ENCODE results near the gene ACACA. TPM values are rescaled to one million over a fixed set of nuclear protein-coding genes. Genes with fewer than 3 reads are reported as not detected.

ACACA gene
- total and polyA plus RNA-seq, 3 experiments from 2014 or later: 7.5 to 51.1 (median 41.3) TPM

DNA sequence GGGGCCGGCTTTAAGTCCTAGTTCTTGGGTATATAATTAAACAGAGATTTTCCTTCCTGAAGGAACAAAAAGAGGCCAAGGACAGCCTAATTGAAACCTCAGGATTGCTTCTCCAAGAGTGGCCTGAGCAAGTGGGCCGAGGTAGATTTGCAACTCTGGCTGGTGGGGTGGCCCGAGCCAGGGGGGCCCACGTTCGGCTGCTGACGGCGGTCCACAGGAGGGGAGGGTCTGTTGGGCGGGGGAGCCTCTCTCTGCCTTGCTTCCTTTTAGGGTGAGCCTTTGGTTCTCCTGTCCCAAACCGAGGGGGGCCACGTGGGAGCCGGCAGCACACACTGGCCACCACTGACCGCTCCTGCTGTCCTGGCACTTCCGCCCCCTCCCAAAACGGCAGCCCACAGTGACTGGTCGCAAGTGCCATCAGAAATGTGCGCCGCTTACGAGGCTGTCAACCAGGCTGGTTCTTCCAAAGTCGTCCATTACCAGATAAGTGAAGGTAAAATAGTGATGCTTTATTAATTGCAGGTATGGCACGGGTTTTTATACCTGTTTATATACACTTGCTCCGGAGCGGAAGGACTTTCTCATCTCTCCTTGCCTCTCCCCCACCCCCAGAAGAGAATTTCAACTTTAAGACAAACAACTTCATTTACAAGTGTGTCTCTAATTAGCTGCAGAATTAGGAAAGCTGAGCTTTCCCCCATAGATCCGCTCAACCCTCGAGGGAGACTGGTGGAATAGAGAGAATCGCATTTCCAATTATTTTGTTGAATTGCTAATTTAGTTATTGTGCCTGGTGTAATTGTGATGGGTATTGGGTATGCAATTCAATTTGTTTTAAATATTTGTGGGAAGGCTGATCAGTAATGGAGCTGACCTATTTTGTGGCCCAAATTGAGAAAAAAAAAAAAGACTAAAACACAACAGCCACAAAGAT is 340.0 kb downstream of the ACACA start:
- Mint-ChIP-seq H3K4me3 (no peak overlapping the region), H3K4me1 (no peaks in the 10 kb centered on the region), H3K36me3 (no peaks in the 10 kb centered on the region), H3K9me3 (no peaks in the 10 kb centered on the region), H3K27me3 (peaks cover 3% of the 10 kb centered on the region in 2 donors), H3K27ac (peak overlapping the region in 2 of 8 donors; percentile 12 to 47)
- no peak for DNase-seq
- Histone ChIP-seq H3K27me3 (ENCODE audit: insufficient read depth, low read length, poor library complexity, severe bottlenecking) (no peaks in the 10 kb centered on the region), H3K4me3 (ENCODE audit: low read length) (no peak overlapping the region), H3K4me1 (ENCODE audit: insufficient read depth, low read length) (no peaks in the 10 kb centered on the region), H3K9me3 (ENCODE audit: low read length) (no peaks in the 10 kb centered on the region), H3K36me3 (ENCODE audit: insufficient read depth, low read length) (no peaks in the 10 kb centered on the region), H3K27ac (ENCODE audit: low read depth, low read length) (no peak overlapping the region)
- ChIA-PET POLR2A (no interaction called here), CTCF (interaction anchor here (1.7 kb wide), 1 partner anchor 19 kb away, joined by 10 read pairs; no protein-coding TSS in a partner anchor)

DNA sequence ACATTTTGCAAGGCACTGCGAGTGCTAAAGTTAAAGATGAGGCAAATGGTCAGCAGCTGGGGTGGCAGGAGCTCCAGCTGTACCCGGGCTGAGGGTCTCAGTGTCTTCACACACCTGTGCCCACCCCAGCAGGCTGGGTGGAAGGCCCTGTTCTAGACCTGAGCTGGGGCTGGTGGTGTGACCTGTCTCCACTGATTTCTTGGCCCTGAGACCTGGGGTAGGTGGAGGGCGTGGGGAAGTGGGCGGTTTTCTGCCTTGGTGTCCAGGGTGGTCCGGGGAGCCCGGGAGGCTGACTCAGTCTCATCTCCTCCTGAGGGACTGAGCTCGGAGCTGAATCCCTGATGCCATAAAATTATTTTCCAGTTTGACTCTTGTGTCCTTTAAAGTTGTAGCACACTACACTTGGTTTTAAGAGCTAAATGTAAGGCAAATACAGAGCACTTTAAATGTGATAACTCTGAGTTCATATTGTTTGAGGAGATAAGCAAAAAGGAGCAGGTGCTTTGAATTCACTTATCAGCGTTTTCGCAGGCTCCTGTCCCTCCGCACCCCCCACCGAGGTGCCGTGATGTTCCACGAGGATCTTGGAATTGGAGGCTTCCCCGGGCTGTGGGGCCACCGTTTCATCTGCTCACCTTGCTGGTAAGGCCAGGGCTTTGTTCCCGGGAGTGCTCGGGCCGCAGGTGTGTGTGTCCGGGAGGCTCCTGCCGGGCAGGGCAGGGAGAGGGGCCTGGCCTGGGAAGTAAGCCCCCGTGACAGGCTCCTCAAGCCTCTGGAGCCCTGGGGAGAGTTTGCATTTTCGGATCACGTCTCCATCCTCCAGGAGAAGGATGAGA is 340.9 kb downstream of the ACACA start:
- Mint-ChIP-seq H3K9me3 (no peaks in the 10 kb centered on the region), H3K4me3 (no peak overlapping the region), H3K27ac (peak overlapping the region in 1 of 8 donors; percentile 77), H3K27me3 (peaks cover 3% of the 10 kb centered on the region in 2 donors), H3K4me1 (no peaks in the 10 kb centered on the region), H3K36me3 (no peaks in the 10 kb centered on the region)
- Histone ChIP-seq H3K9me3 (ENCODE audit: low read length) (no peaks in the 10 kb centered on the region), H3K27me3 (ENCODE audit: insufficient read depth, low read length, poor library complexity, severe bottlenecking) (no peaks in the 10 kb centered on the region), H3K27ac (ENCODE audit: low read depth, low read length) (no peak overlapping the region), H3K4me1 (ENCODE audit: insufficient read depth, low read length) (no peaks in the 10 kb centered on the region), H3K36me3 (ENCODE audit: insufficient read depth, low read length) (no peaks in the 10 kb centered on the region), H3K4me3 (ENCODE audit: low read length) (no peak overlapping the region)
- ChIA-PET POLR2A (no interaction called here), CTCF (no interaction called here)
- DNase-seq: no peak

DNA sequence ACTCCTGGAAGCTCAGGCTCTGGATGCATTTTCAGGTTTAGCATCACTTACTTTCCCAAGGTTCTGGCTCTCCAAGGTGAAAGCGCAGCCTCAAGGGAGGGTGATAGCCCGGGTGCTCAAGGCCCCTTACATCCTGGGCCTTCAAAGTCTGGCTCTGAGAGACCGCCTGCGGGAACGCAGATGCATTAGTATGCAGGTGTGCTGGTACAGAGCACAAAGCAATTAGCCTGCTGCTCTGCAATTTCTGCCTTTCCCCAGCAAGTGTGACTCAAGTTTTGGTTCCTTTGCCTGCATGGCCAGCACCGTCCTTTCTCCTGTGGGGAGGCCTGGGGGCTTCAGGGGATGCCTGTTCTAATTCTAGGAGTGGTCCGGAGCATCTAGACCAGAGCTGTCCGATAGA is 341.7 kb downstream of the ACACA start:
- Histone ChIP-seq H3K27ac (ENCODE audit: low read depth, low read length) (no peak overlapping the region), H3K4me1 (ENCODE audit: insufficient read depth, low read length) (no peaks in the 10 kb centered on the region), H3K4me3 (ENCODE audit: low read length) (no peak overlapping the region), H3K9me3 (ENCODE audit: low read length) (no peaks in the 10 kb centered on the region), H3K36me3 (ENCODE audit: insufficient read depth, low read length) (no peaks in the 10 kb centered on the region), H3K27me3 (ENCODE audit: insufficient read depth, low read length, poor library complexity, severe bottlenecking) (no peaks in the 10 kb centered on the region)
- Mint-ChIP-seq H3K4me1 (no peaks in the 10 kb centered on the region), H3K36me3 (no peaks in the 10 kb centered on the region), H3K4me3 (no peak overlapping the region), H3K27ac (peak overlapping the region in 2 of 8 donors; percentile 56 to 77), H3K9me3 (no peaks in the 10 kb centered on the region), H3K27me3 (peaks cover 3% of the 10 kb centered on the region in 2 donors)
- ChIA-PET POLR2A (no interaction called here), CTCF (no interaction called here)
- no peak for DNase-seq

DNA sequence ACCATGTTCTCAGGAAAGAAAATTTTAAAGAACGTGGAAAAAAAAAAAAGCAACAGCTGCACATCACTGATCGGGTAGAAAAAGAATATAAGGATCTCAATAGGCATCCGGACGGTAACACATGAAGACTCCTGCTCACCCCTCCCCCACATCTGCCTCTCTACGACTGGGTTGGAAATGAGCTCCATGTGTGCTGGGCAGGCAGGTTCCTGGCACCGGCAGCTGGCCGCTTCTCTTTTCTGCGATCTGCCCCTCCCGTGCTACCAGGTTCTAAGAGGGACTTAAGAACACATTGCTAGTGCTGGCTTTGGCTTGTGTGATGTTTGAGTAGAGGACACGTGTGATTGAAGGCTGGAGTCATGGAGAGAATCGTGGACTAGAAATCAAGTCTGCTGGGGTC is 342.4 kb downstream of the ACACA start:
- no peak overlapping the region for H3K27ac ChIP-seq (ENCODE audit: low read depth, low read length)
- Mint-ChIP-seq H3K9me3 (no peaks in the 10 kb centered on the region), H3K27me3 (peaks cover 1 to 3% of the 10 kb centered on the region in 2 donors), H3K4me3 (no peak overlapping the region), H3K4me1 (no peaks in the 10 kb centered on the region), H3K27ac (peak overlapping the region in 2 of 8 donors; percentile 2 to 9), H3K36me3 (no peaks in the 10 kb centered on the region)
- ChIA-PET POLR2A (no interaction called here), CTCF (no interaction called here)
- no peaks in the 10 kb centered on the region for H3K4me1 ChIP-seq (ENCODE audit: insufficient read depth, low read length)
- H3K4me3 ChIP-seq (ENCODE audit: low read length): no peak overlapping the region
- no peaks in the 10 kb centered on the region for H3K9me3 ChIP-seq (ENCODE audit: low read length)
- no peaks in the 10 kb centered on the region for H3K36me3 ChIP-seq (ENCODE audit: insufficient read depth, low read length)
- DNase-seq: no peak
- H3K27me3 ChIP-seq (ENCODE audit: insufficient read depth, low read length, poor library complexity, severe bottlenecking): no peaks in the 10 kb centered on the region

DNA sequence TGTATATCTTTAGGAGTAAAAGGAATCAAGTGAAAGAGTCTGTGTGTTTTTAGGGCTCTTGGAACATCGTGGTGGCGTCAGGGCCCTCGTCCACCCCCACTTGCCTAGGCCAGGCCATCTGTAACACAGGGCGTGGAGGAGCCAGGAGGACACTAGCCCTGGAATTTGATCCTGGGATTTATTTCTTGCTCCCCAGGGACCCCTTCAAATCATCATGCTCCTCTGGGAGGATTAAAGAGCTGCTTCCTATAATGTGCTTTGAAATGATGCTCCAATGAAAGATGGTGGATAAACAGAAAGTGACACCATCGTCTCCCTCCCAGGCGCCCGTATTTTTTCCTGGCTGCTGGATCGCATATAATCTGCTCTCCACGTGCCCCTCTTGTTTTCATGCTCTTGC is 344.6 kb downstream of the ACACA start:
- H3K27me3 Mint-ChIP-seq: peaks cover 0 to 3% of the 10 kb centered on the region in 2 donors
- ChIA-PET POLR2A (no interaction called here), CTCF (no interaction called here)
- H3K36me3 Mint-ChIP-seq: peaks cover 4 to 8% (median 5%) of the 10 kb centered on the region in 3 donors
- H3K4me3 Mint-ChIP-seq: no peak overlapping the region
- Histone ChIP-seq H3K9me3 (ENCODE audit: low read length) (no peaks in the 10 kb centered on the region), H3K4me1 (ENCODE audit: insufficient read depth, low read length) (no peaks in the 10 kb centered on the region), H3K27me3 (ENCODE audit: insufficient read depth, low read length, poor library complexity, severe bottlenecking) (no peaks in the 10 kb centered on the region), H3K27ac (ENCODE audit: low read depth, low read length) (no peak overlapping the region), H3K36me3 (ENCODE audit: insufficient read depth, low read length) (peaks cover under 1% of the 10 kb centered on the region), H3K4me3 (ENCODE audit: low read length) (no peak overlapping the region)
- no peaks in the 10 kb centered on the region for H3K4me1 Mint-ChIP-seq
- no peak for DNase-seq
- no peaks in the 10 kb centered on the region for H3K9me3 Mint-ChIP-seq
- H3K27ac Mint-ChIP-seq: peak overlapping the region in 3 of 8 donors; percentile 40 to 66 (median 64)

GRCh38 chr17:37060928-37061327 is 345.7 kb downstream of the ACACA start:
- no peak overlapping the region for H3K27ac ChIP-seq (ENCODE audit: low read depth, low read length)
- DNase-seq: no peak
- Mint-ChIP-seq H3K4me1 (no peaks in the 10 kb centered on the region), H3K4me3 (no peak overlapping the region), H3K9me3 (no peaks in the 10 kb centered on the region), H3K27ac (peak overlapping the region in 1 of 8 donors; percentile 37), H3K36me3 (peaks cover 10 to 19% (median 12%) of the 10 kb centered on the region in 3 donors), H3K27me3 (no peaks in the 10 kb centered on the region)
- no peaks in the 10 kb centered on the region for H3K4me1 ChIP-seq (ENCODE audit: insufficient read depth, low read length)
- peaks cover 5% of the 10 kb centered on the region for H3K36me3 ChIP-seq (ENCODE audit: insufficient read depth, low read length)
- no peak overlapping the region for H3K4me3 ChIP-seq (ENCODE audit: low read length)
- no peaks in the 10 kb centered on the region for H3K9me3 ChIP-seq (ENCODE audit: low read length)
- ChIA-PET POLR2A (no interaction called here), CTCF (no interaction called here)
- H3K27me3 ChIP-seq (ENCODE audit: insufficient read depth, low read length, poor library complexity, severe bottlenecking): no peaks in the 10 kb centered on the region

- Histone ChIP-seq H3K27ac (ENCODE audit: low read depth, low read length) (no peak overlapping the region), H3K27me3 (ENCODE audit: insufficient read depth, low read length, poor library complexity, severe bottlenecking) (no peaks in the 10 kb centered on the region), H3K4me1 (ENCODE audit: insufficient read depth, low read length) (no peaks in the 10 kb centered on the region), H3K9me3 (ENCODE audit: low read length) (no peaks in the 10 kb centered on the region), H3K36me3 (ENCODE audit: insufficient read depth, low read length) (peaks cover 8% of the 10 kb centered on the region), H3K4me3 (ENCODE audit: low read length) (no peak overlapping the region)
- Mint-ChIP-seq H3K27me3 (no peaks in the 10 kb centered on the region), H3K27ac (peak overlapping the region in 2 of 8 donors; percentile 19 to 57), H3K36me3 (peaks cover 10 to 27% (median 15%) of the 10 kb centered on the region in 3 donors), H3K4me1 (no peaks in the 10 kb centered on the region), H3K9me3 (no peaks in the 10 kb centered on the region), H3K4me3 (no peak overlapping the region)
- POLR2A ChIA-PET: no interaction called here
- no peak for DNase-seq
- CTCF ChIA-PET: interaction anchor here (0.8 to 1.6 kb wide), 2 partner anchors 10 to 13 kb away, joined by 3 to 11 read pairs; no protein-coding TSS in a partner anchor
These were observed 346.5 kb downstream of the ACACA start for GRCh38 chr17:37060094-37060493.

DNA sequence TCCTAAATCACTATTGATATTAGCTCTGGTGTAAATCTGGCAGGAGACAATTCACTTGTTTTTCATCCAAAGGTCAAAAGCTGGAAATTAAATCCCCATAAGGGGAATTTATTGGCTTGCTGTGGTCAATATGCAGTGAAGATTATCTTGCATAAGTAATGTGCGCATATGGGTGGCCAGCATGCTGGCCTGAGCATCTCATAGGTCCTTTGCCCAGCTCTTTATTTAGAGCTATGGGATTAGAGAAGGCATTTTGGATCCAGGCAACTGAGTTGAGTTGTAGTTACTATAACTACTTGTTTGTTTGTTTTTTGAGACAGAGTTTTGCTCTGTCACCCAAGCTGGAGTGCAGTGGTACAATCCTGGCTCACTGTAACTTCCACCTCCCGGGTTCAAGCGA is 347.1 kb downstream of the ACACA start:
- H3K4me1 ChIP-seq (ENCODE audit: insufficient read depth, low read length): no peaks in the 10 kb centered on the region
- H3K4me3 ChIP-seq (ENCODE audit: low read length): no peak overlapping the region
- POLR2A ChIA-PET: no interaction called here
- peaks cover 8% of the 10 kb centered on the region for H3K36me3 ChIP-seq (ENCODE audit: insufficient read depth, low read length)
- Mint-ChIP-seq H3K9me3 (no peaks in the 10 kb centered on the region), H3K36me3 (peaks cover 14 to 33% (median 19%) of the 10 kb centered on the region in 3 donors), H3K27me3 (no peaks in the 10 kb centered on the region), H3K27ac (peak overlapping the region in 1 of 8 donors; percentile 36), H3K4me3 (no peak overlapping the region), H3K4me1 (peaks cover 0 to under 1% (median 0%) of the 10 kb centered on the region in 3 donors)
- no peaks in the 10 kb centered on the region for H3K9me3 ChIP-seq (ENCODE audit: low read length)
- H3K27ac ChIP-seq (ENCODE audit: low read depth, low read length): no peak overlapping the region
- no peaks in the 10 kb centered on the region for H3K27me3 ChIP-seq (ENCODE audit: insufficient read depth, low read length, poor library complexity, severe bottlenecking)
- CTCF ChIA-PET: interaction anchor here (0.6 to 1.6 kb wide), 3 partner anchors 11 to 69 kb away, joined by 3 to 11 read pairs (median 4); no protein-coding TSS in a partner anchor
- DNase-seq: no peak

All from CD8-positive, alpha-beta memory T cell (primary cell).